C4-2B (cell line): ENCODE data around the gene OLA1.
A peak's percentile ranks its signal among the peaks of the same experiment; 100 is the strongest.

Experiments
- H3K27ac ChIP-seq: fragments of 450-650 bp; 2 replicates; pipeline ENCODE4 v1.5.1; 2017
- ZFX ChIP-seq: fragments of 450-650 bp; IDR thresholded peaks from 2 replicates; pipeline ENCODE4 v1.6.1; 2017
- TF ChIP-seq, protein P1 (sequence below): fragments of 450-650 bp; conservative IDR thresholded peaks from 2 replicates; pipeline ENCODE4 v1.5.1; 2017; ENCODE audit warnings: mild to moderate bottlenecking

OLA1 gene

DNA sequence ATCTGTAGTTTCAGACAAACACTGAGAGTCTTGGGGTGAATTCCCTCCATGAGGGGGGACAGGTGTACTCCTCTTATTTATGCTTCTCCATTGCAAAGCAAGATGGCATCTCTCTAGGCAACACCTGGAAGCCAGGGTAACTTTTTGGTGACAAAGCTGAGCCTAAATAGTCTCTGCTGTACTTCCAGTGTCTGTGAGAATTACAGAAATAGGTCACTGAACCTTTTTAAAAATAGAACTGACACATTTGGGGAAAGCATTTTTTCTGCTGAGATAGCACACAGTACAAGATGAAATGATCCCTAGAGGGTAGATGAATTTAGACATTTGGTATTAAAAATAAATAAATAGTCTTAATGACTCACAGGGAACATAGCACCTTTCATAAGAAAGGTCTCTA, 211.5 kb downstream of the OLA1 start:
- no peak overlapping the region for H3K27ac ChIP-seq
- TF ChIP-seq, protein P1, sequence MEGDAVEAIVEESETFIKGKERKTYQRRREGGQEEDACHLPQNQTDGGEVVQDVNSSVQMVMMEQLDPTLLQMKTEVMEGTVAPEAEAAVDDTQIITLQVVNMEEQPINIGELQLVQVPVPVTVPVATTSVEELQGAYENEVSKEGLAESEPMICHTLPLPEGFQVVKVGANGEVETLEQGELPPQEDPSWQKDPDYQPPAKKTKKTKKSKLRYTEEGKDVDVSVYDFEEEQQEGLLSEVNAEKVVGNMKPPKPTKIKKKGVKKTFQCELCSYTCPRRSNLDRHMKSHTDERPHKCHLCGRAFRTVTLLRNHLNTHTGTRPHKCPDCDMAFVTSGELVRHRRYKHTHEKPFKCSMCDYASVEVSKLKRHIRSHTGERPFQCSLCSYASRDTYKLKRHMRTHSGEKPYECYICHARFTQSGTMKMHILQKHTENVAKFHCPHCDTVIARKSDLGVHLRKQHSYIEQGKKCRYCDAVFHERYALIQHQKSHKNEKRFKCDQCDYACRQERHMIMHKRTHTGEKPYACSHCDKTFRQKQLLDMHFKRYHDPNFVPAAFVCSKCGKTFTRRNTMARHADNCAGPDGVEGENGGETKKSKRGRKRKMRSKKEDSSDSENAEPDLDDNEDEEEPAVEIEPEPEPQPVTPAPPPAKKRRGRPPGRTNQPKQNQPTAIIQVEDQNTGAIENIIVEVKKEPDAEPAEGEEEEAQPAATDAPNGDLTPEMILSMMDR: no peak
- no peak for TF ChIP-seq ZFX

DNA sequence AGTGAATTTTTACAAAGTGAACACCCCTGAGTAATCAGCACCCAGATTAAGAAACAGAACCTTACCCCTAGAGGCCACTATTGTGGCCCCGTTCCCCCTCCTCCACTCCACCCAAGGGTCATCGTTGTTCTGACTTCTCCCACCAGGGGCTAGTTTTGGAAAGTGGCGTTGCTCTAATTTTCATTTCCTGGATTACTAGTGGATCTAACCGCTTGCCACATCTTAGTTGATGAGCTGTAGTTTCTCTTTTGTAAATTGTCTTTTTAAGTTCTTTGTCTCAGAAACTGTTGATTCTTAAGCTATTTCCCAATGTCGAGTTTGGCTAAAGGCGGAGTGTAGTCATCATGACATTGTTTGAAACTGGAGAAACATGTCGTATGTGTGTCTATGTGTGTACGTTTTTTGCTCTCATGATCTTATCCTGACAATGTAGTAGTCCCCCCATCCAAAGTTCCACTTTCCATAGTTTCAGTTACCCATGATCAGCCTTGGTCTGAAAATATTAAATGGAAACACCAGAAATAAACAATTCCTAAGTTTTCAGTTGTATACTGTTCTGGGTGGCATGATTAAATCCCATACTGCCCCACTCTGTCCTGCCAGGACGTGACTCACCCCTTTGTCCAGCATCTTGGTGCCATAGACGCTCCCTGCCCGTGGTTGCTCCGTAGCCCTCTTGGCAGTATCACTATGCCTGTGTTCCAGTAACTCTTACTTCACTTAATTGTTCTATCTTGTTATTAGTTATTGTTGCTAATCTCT, 212.2 kb downstream of the OLA1 start:
- H3K27ac ChIP-seq: no peak overlapping the region
- no peak for TF ChIP-seq ZFX
- TF ChIP-seq, protein P1: peak; percentile 10; the same call in 1 of the 2 replicates

DNA sequence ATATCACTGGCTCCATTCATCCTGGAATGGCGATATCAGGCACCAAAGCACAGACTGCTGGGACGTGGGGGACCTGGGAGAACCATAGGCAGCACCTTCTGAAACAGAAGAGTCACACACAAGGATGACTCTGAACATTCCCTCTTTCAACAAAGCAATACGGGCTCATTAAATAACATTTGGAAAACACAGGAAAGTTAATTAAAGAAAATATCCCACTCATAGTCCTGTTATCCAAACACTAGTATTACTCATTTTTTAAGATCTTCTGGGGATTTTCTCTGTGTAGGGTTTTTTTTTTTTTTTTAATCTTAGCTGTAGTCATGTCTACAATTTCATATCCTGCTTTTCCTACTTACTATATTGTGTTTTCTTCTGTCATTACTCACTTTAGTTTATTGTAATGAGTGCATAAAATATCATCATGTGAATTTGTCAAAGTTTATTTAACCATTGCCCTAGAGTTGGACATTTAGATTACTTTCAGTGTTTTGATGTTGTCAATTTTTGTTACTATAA, 213.2 kb downstream of the OLA1 start:
- H3K27ac ChIP-seq: no peak overlapping the region
- TF ChIP-seq, protein P1: no peak
- no peak for TF ChIP-seq ZFX

DNA sequence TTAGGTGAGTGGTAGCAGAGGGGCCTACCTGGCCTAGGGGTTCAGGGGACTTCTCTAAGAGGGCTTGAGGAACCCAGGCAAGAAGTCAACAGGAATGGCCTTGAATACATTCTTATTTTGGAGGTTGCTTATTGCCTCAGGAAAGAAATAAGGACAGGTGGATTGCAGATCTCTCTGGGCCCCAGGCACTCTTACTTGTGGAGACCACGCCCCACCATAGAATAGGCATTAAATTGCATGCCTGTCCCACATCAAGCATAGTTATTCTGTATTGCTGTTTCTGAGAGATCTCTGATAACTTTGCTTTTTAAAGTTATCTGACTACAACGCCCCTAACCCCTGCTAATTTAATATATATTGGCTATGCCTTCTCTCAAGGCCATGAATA, 215.2 kb downstream of the OLA1 start:
- TF ChIP-seq ZFX: no peak
- TF ChIP-seq, protein P1: no peak
- no peak overlapping the region for H3K27ac ChIP-seq

- no peak for TF ChIP-seq ZFX
- TF ChIP-seq, protein P1: no peak
- H3K27ac ChIP-seq: no peak overlapping the region
Measured at GRCh38 chr2:174031226-174031625, 217.1 kb downstream of the OLA1 start.

GRCh38 chr2:174028935-174029334, 219.4 kb downstream of the OLA1 start:
- no peak for TF ChIP-seq ZFX
- TF ChIP-seq, protein P1: no peak
- no peak overlapping the region for H3K27ac ChIP-seq

DNA sequence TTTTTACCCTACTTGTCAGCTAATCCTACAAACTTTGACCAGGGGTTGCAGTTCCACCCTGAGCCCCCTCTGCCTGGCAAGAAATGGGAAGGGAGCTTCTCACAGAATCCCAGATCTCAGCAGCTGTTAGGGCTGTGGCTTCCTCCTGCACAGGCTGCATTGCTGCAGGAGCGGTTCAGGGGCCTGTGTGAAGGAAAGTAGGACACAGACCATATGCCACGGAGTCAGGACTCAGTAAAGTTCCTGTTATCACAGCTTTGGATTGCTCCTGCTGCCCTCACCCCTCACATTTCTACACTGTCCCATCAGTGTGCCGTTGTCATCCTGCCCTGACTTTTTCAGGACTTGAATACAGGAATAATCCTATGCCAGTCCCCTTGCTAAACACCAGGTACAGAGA, 220.4 kb downstream of the OLA1 start:
- no peak overlapping the region for H3K27ac ChIP-seq
- no peak for TF ChIP-seq ZFX
- TF ChIP-seq, protein P1: no peak
